Keratinocyte (primary cell): Measurements from ENCODE around the gene TRIM45. TPM values are rescaled to one million over a fixed set of nuclear protein-coding genes. Genes with fewer than 3 reads are reported as not detected.

Experiments
- DNase-seq: peaks from one replicate; pipeline ENCODE4 v3.0.0-alpha.2; 2011; ENCODE audit warnings: low read depth, missing footprints, low spot score
- FAIRE-seq: peaks from 2 replicates; lab custom pipeline; 2011; peaks lifted over from hg19 to GRCh38; lab: Jason Lieb, UNC
- H2AFZ ChIP-seq: 2 replicates; pipeline ENCODE4 v1.6.0; 2012; ENCODE audit warnings: low read length, control low read depth, inconsistent platforms; ENCODE audit not compliant: control insufficient read depth
- H3K27ac ChIP-seq: 2 replicates; pipeline ENCODE4 v1.5.1; 2011; ENCODE audit warnings: low read length; ENCODE audit not compliant: control insufficient read depth, insufficient read depth
- H3K27me3 ChIP-seq: 3 replicates; pipeline ENCODE4 v1.6.0; 2011; ENCODE audit warnings: low read length; ENCODE audit not compliant: control insufficient read depth, insufficient read depth; ENCODE audit errors: extremely low read depth
- H3K36me3 ChIP-seq, 2 experiments: 2 replicates in 1 of 2; 3 replicates in 1 of 2; pipeline ENCODE4 v1.5.1; 2011; ENCODE audit warnings: low read length in 2 of 2, mild to moderate bottlenecking in 1 of 2; ENCODE audit not compliant: control insufficient read depth in 2 of 2, insufficient read depth in 2 of 2; ENCODE audit errors: extremely low read depth in 1 of 2
- H3K4me1 ChIP-seq: 3 replicates; pipeline ENCODE4 v1.5.1; 2011; ENCODE audit warnings: low read length; ENCODE audit not compliant: control insufficient read depth, insufficient read depth; ENCODE audit errors: extremely low read depth
- H3K4me2 ChIP-seq: 3 replicates; pipeline ENCODE4 v1.6.0; 2011; ENCODE audit warnings: low read depth, low read length; ENCODE audit not compliant: control insufficient read depth, insufficient read depth; ENCODE audit errors: extremely low read depth
- H3K4me3 ChIP-seq, 3 experiments: fragments of 200-600 bp in 1 of 3; sonication (generic) in 1 of 3; 2 replicates in 2 of 3; 3 replicates in 1 of 3; pipeline ENCODE4 v1.5.1; 2011 to 2016; ENCODE audit warnings: low read length in 3 of 3, mild to moderate bottlenecking in 3 of 3, control low read depth in 2 of 3, inconsistent platforms in 1 of 3, low read depth in 1 of 3, mixed read lengths in 1 of 3, mixed run types in 1 of 3, moderate library complexity in 1 of 3; ENCODE audit not compliant: control insufficient read depth in 2 of 3, insufficient read depth in 2 of 3; ENCODE audit errors: extremely low read depth in 1 of 3
- H3K79me2 ChIP-seq: 2 replicates; pipeline ENCODE4 v1.6.0; 2012; ENCODE audit warnings: low read length; ENCODE audit not compliant: control insufficient read depth, insufficient read depth
- H3K9ac ChIP-seq: 3 replicates; pipeline ENCODE4 v1.6.0; 2011; ENCODE audit warnings: low read length; ENCODE audit not compliant: control insufficient read depth, insufficient read depth; ENCODE audit errors: extremely low read depth
- H3K9me1 ChIP-seq: 3 replicates; pipeline ENCODE4 v1.6.0; 2011; ENCODE audit warnings: low read length; ENCODE audit not compliant: control insufficient read depth, insufficient read depth; ENCODE audit errors: extremely low read depth
- H3K9me3 ChIP-seq: 2 replicates; pipeline ENCODE4 v1.5.1; 2012; ENCODE audit warnings: low read depth, low read length; ENCODE audit not compliant: control insufficient read depth
- H4K20me1 ChIP-seq: 3 replicates; pipeline ENCODE4 v1.6.0; 2011; ENCODE audit warnings: low read length; ENCODE audit not compliant: control insufficient read depth, insufficient read depth; ENCODE audit errors: extremely low read depth
- EZH2 ChIP-seq: IDR thresholded peaks from one replicate; pipeline ENCODE4 v1.6.1; 2012; ENCODE audit warnings: inconsistent platforms, mild to moderate bottlenecking, low read length, moderate library complexity
- dilution Hi-C: fragments of 300-500 bp; cut with MboI; formaldehyde crosslinking; loops from one replicate; pipeline ENCODE4 v1.7.0; 2020; ENCODE audit warnings: low sequenced_read_pairs; ENCODE audit not compliant: extremely low pct_ligation_motif_present
- polyA plus RNA-seq, 5 experiments: library from polyadenylated mRNA; depleted of rRNA in 3 of 5; stranded (reverse) in 3 of 5; stranded (forward) in 1 of 5; unstranded in 1 of 5; fragments of >200 nt; gene quantifications; 1 replicate in 1 of 5; 2 replicates in 3 of 5; 3 replicates in 1 of 5; pipeline versions ENCODE4 v1.2.1 to v1.2.3, GENCODE V29; 2011 to 2012; ENCODE audit warnings: missing spikeins in 2 of 5, low read depth in 1 of 5, low replicate concordance in 1 of 5
- TF ChIP-seq, protein P1 (sequence below), 3 experiments: IDR thresholded peaks in 1 of 3; conservative IDR thresholded peaks in 1 of 3; optimal IDR thresholded peaks in 1 of 3; 2 replicates in 2 of 3; 3 replicates in 1 of 3; pipeline versions ENCODE3 to v1.5.1; 2011; ENCODE audit warnings: low read length in 3 of 3, mild to moderate bottlenecking in 3 of 3, moderate library complexity in 2 of 3, control low read depth in 1 of 3, inconsistent platforms in 1 of 3; ENCODE audit not compliant: insufficient read depth in 2 of 3; ENCODE audit errors: extremely low read depth in 1 of 3

The TRIM45 gene
- polyA plus RNA-seq, 1 donor (not counting 4 experiments of a cell fraction or from before 2014, with no cell fraction given) = 2.7 TPM

DNA sequence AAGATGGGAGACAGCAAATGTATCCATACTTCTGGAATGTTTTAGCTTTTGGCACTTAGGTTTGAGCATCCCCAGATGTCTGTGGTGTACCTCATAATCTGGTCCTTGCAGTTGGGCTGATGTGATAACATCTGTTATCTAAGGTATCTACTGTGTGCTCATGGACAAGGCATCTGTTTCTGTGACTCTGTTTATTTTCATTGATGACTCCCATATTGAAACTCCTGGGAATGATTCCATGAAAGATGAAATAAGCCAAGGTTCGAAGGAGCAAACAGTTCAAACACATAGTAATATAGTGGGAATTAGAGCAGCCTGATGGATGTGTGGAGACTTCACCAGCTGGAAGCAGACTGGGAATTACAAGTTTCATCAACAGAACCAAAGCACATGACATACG lies 20.7 kb upstream of the TRIM45 start:
- FAIRE-seq (no peak), DNase-seq (no peak)
- TF ChIP-seq, protein P1, sequence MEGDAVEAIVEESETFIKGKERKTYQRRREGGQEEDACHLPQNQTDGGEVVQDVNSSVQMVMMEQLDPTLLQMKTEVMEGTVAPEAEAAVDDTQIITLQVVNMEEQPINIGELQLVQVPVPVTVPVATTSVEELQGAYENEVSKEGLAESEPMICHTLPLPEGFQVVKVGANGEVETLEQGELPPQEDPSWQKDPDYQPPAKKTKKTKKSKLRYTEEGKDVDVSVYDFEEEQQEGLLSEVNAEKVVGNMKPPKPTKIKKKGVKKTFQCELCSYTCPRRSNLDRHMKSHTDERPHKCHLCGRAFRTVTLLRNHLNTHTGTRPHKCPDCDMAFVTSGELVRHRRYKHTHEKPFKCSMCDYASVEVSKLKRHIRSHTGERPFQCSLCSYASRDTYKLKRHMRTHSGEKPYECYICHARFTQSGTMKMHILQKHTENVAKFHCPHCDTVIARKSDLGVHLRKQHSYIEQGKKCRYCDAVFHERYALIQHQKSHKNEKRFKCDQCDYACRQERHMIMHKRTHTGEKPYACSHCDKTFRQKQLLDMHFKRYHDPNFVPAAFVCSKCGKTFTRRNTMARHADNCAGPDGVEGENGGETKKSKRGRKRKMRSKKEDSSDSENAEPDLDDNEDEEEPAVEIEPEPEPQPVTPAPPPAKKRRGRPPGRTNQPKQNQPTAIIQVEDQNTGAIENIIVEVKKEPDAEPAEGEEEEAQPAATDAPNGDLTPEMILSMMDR (optimal IDR thresholded peaks at IDR 0.05 in 1 of 3, IDR thresholded peaks at IDR 0.05 in 1 of 3, conservative IDR thresholded peaks at IDR 0.05 in 1 of 3; ENCODE audit: extremely low read depth in 1 of 3, insufficient read depth in 2 of 3, low read length in 3 of 3) = no peak
- TF ChIP-seq EZH2 = no peak
- H3K36me3 ChIP-seq = no peaks in the 10 kb centered on the region
- no peak overlapping the region for H3K27ac ChIP-seq
- dilution Hi-C loops = no loop called here
- H3K4me2 ChIP-seq = no peak overlapping the region
- H3K9me3 ChIP-seq = no peaks in the 10 kb centered on the region
- H3K4me1 ChIP-seq = peaks cover 5% of the 10 kb centered on the region
- H4K20me1 ChIP-seq = no peaks in the 10 kb centered on the region
- no peak overlapping the region for H3K9ac ChIP-seq
- H3K79me2 ChIP-seq = no peaks in the 10 kb centered on the region
- H3K27me3 ChIP-seq = no peaks in the 10 kb centered on the region
- H2AFZ ChIP-seq = no peak overlapping the region
- no peaks in the 10 kb centered on the region for H3K9me1 ChIP-seq
- H3K4me3 ChIP-seq = no peak overlapping the region

DNA sequence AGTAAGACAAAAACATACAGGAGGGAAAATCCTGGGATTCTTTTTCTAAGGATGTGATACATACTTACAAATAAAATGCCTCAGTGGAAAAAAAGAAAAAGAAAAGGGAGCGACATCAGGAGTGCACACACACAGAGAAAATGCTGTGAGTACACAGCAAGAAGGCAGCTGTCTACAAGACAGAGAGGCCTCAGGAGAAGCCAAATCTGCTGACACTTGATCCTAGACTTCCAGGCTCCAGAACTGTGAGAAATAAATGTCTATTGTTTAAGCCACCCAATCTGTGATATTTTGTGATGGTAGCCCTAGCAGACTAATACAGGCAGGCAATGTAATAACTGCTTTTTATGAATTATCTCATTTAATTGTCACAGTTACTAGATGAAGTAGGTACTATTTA lies 17.0 kb upstream of the TRIM45 start:
- no peaks in the 10 kb centered on the region for H3K9me3 ChIP-seq
- no peaks in the 10 kb centered on the region for H3K9me1 ChIP-seq
- no peak for TF ChIP-seq EZH2
- TF ChIP-seq, protein P1 (optimal IDR thresholded peaks at IDR 0.05 in 1 of 3, IDR thresholded peaks at IDR 0.05 in 1 of 3, conservative IDR thresholded peaks at IDR 0.05 in 1 of 3; ENCODE audit: extremely low read depth in 1 of 3, insufficient read depth in 2 of 3, low read length in 3 of 3) = no peak
- FAIRE-seq (no peak), DNase-seq (no peak)
- H3K4me2 ChIP-seq = no peak overlapping the region
- no peaks in the 10 kb centered on the region for H3K27me3 ChIP-seq
- H3K9ac ChIP-seq = no peak overlapping the region
- dilution Hi-C loops = no loop called here
- no peaks in the 10 kb centered on the region for H4K20me1 ChIP-seq
- no peak overlapping the region for H3K27ac ChIP-seq
- H2AFZ ChIP-seq = no peak overlapping the region
- no peak overlapping the region for H3K4me3 ChIP-seq
- H3K4me1 ChIP-seq = no peaks in the 10 kb centered on the region
- H3K36me3 ChIP-seq = no peaks in the 10 kb centered on the region
- H3K79me2 ChIP-seq = no peaks in the 10 kb centered on the region
